HepG2 (cell line): ENCODE measurements around the gene USE1. TPM values are rescaled to one million over a fixed set of nuclear protein-coding genes. Genes with fewer than 3 reads are reported as not detected.

ENCODE experiments used
- CSRNP2 ChIP-seq: sonication (generic); formaldehyde crosslinking; conservative IDR thresholded peaks from 2 replicates; pipeline ENCODE4 v1.8.0; 2022; ENCODE audit warnings: low read depth, missing genetic modification reagents
- GABPA ChIP-seq, 2 experiments: IDR thresholded peaks; 2 replicates each; pipeline ENCODE4 v1.6.1; 2011 to 2016; ENCODE audit warnings: low read depth in 2 of 2, low read length in 1 of 2, missing biosample characterization in 1 of 2, missing genetic modification characterization in 1 of 2
- MBNL3 ChIP-seq: fragments of 250-450 bp; sonication (Bioruptor Pico); conservative IDR thresholded peaks from 2 replicates; pipeline ENCODE4 v1.8.0; 2022; ENCODE audit warnings: mild to moderate bottlenecking, inconsistent platforms
- MTERF4 ChIP-seq: sonication (generic); formaldehyde crosslinking; IDR thresholded peaks from 2 replicates; pipeline ENCODE4 v1.8.0; 2023; ENCODE audit warnings: mild to moderate bottlenecking, missing genetic modification reagents
- NFIC ChIP-seq: IDR thresholded peaks from 2 replicates; pipeline ENCODE4 v1.6.1; 2012; ENCODE audit warnings: mild to moderate bottlenecking, low read length, inconsistent platforms
- PCBP2 ChIP-seq: fragments of 200-400 bp; formaldehyde crosslinking; optimal IDR thresholded peaks from 2 replicates; pipeline ENCODE3; 2018; ENCODE audit warnings: low read length, low read depth; ENCODE audit not compliant: poor library complexity, severe bottlenecking
- PHF5A ChIP-seq: IDR thresholded peaks from one replicate; pipeline ENCODE4 v1.6.1; 2018; ENCODE audit warnings: low read depth, missing genetic modification reagents; ENCODE audit not compliant: unreplicated experiment
- SOX13 ChIP-seq, 3 experiments: fragments of 450-650 bp in 1 of 3; sonication (generic) in 1 of 3; formaldehyde crosslinking in 1 of 3; IDR thresholded peaks in 2 of 3; conservative IDR thresholded peaks in 1 of 3; 2 replicates each; pipeline versions ENCODE4 v1.5.0 to v1.6.1; 2016 to 2020; ENCODE audit warnings: antibody characterized with exemption in 1 of 3, mild to moderate bottlenecking in 1 of 3, missing compliant biosample characterization in 1 of 3, missing genetic modification reagents in 1 of 3, moderate library complexity in 1 of 3
- STAG1 ChIP-seq: sonication (generic); formaldehyde crosslinking; IDR thresholded peaks from 2 replicates; pipeline ENCODE4 v1.4.0; 2020; ENCODE audit warnings: missing genetic modification reagents
- ZFP90 ChIP-seq: sonication (generic); formaldehyde crosslinking; IDR thresholded peaks from 2 replicates; pipeline ENCODE4 v1.8.0; 2022; ENCODE audit warnings: missing genetic modification reagents, mild to moderate bottlenecking, inconsistent platforms, borderline replicate concordance
- ZNF335 ChIP-seq: sonication (generic); formaldehyde crosslinking; IDR thresholded peaks from 2 replicates; pipeline ENCODE4 v1.4.0; 2020; ENCODE audit warnings: missing genetic modification reagents
- ZNF546 ChIP-seq: sonication (generic); formaldehyde crosslinking; conservative IDR thresholded peaks from 2 replicates; pipeline ENCODE4 v1.8.1; 2023; ENCODE audit warnings: mild to moderate bottlenecking, missing genetic modification reagents
- ZNF687 ChIP-seq: sonication (generic); formaldehyde crosslinking; IDR thresholded peaks from 2 replicates; pipeline ENCODE4 v1.5.1; 2020; ENCODE audit warnings: mild to moderate bottlenecking, missing genetic modification reagents, moderate library complexity
- ZNF691 ChIP-seq: sonication (generic); formaldehyde crosslinking; IDR thresholded peaks from 2 replicates; pipeline ENCODE4 v1.4.0; 2020; ENCODE audit warnings: missing genetic modification reagents, low read depth, mild to moderate bottlenecking, borderline replicate concordance
- ZSCAN30 ChIP-seq: sonication (generic); formaldehyde crosslinking; IDR thresholded peaks from 2 replicates; pipeline ENCODE4 v1.5.0; 2020; ENCODE audit warnings: mild to moderate bottlenecking, missing genetic modification reagents
- polyA plus RNA-seq, 8 experiments: library from polyadenylated mRNA; depleted of rRNA in 3 of 8; stranded (reverse) in 7 of 8; unstranded in 1 of 8; fragments of >200 nt; fragmentation: Illumina TruSeq in 4 of 8; extraction: Trizol in 4 of 8; gene quantifications; 2 replicates each; pipeline versions ENCODE4 v1.2.1 to v1.2.3, GENCODE V29; 2011 to 2016; ENCODE audit warnings: low read depth in 4 of 8, missing spikeins in 1 of 8, mixed read lengths in 1 of 8; ENCODE audit not compliant: insufficient read depth in 1 of 8
- total RNA-seq, 5 experiments: library from RNA; depleted of rRNA; stranded (reverse); fragments of >200 nt; fragmentation: Illumina TruSeq; extraction: Trizol; gene quantifications; 2 replicates each; pipeline ENCODE4 v1.2.3, GENCODE V29; 2016; ENCODE audit warnings: low read depth in 1 of 5

USE1 gene
- total and polyA plus RNA-seq, 2 of the 13 experiments (the other 11 are each of a cell fraction or from before 2014, with no cell fraction given), result 9.9 to 17.6 TPM

GRCh38 chr19:17240062-17240752, 25.1 kb downstream of the USE1 start (continued):
- TF ChIP-seq ZNF687 (CRISPR knock-in tag) (peak; percentile 94), STAG1 (CRISPR knock-in tag) (0 out of 2 replicates have a peak, but pooled peaks have one; percentile 9), ZNF335 (CRISPR knock-in tag) (no peak), ZFP90 (0 out of 2 replicates have a peak, but pooled peaks have one; percentile 35), PCBP2 (peak; percentile 17), ZNF546 (CRISPR knock-in tag) (0 out of 2 replicates have a peak, but pooled peaks have one; percentile 44), CSRNP2 (CRISPR knock-in tag) (no peak), PHF5A (no peak), ZSCAN30 (CRISPR knock-in tag) (no peak), MBNL3 (CRISPR knock-in tag) (no peak), GABPA (IDR thresholded peaks at IDR 0.05; ENCODE audit: low read depth, low read length) (peak; percentile 73), GABPA (CRISPR knock-in tag; IDR thresholded peaks at IDR 0.05; ENCODE audit: low read depth) (peak; percentile 88), MTERF4 (CRISPR knock-in tag) (no peak), SOX13 (IDR thresholded peaks at IDR 0.05) (no peak), SOX13 (CRISPR knock-in tag; conservative IDR thresholded peaks at IDR 0.05 in 1 of 2, IDR thresholded peaks at IDR 0.05 in 1 of 2) (peak in 1 of 2 experiments; percentile 53; a peak in 2 of 4 replicates), ZNF691 (CRISPR knock-in tag) (no peak), NFIC (no peak)
